HG03439 (cell line): ENCODE results near the gene SH3PXD2A.

ENCODE experiments used
- ATAC-seq: cut with Tn5 transposase; IDR thresholded peaks from one replicate; pipeline ENCODE4 v1.9.1; 2021; ENCODE audit warnings: mild to moderate bottlenecking, moderate library complexity; ENCODE audit not compliant: unreplicated experiment

Gene SH3PXD2A

DNA sequence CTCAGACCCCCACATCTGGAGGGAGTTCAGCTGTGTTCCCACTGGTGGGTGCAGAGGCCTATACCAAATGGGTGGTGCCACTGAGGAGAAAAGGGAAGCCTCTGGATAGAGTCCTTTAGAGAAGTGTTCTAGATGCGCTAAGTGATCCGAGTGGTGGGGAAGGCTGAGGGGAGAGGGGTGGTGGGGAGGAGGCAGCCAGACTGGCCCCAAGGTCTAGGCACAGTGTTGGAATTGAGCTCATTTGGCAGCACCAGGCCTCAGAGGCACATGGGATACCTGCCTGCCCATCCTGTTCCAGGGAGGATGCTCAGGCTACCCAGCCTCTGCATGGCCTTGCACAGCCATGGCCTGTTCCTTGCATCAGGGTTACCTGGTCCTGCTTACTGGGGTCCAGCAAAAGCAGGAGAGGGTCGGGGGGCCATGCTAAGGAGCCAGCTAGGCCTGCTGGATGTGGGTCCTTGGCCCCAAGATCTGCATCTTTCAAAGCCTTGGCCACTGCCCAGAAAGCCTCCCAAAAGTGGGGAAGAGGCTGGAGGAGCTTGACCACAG, 262.3 kb downstream of the SH3PXD2A start:
- ATAC-seq: no peak

DNA sequence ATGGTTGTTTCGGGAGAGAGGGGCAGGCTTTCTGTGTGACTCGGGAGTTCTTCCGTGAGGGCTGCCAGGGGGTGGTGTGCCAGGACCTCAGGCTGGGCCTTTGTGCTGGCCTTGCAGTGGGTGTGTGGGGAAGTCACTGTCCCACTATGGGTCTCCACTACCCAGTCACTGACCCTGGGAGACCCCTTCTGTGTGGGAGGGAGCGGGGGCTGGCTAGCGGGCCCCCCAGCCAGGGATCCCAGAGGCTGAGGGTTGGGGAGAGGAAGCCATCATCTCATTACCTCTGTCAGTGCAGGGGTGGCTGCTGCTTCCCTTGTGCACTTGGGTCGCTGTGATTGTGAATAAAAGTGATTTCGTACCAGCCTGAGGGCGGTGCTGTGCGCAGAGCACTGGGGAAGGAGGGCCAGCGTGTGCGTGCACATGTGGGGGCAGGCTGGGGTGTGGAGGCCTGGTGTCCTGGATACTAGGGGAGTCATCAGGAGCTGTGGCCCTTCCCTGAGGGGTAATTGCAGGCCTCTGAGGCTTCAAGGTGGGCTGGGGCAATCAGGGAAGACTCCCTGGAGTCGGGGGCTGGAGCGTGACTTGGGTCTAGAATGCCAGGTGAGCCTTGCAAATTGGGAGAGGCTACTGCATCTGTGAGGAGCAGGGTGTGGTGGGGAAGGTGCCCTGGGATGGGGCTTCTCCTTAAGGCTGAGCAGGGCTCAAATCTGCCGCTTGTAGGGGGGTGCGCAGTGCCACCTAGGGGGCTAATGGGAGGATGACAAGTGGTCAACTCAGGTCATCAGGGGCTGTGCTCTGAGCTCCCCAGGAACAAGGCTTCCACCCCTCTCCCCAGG, 263.0 kb downstream of the SH3PXD2A start:
- ATAC-seq: no peak

DNA sequence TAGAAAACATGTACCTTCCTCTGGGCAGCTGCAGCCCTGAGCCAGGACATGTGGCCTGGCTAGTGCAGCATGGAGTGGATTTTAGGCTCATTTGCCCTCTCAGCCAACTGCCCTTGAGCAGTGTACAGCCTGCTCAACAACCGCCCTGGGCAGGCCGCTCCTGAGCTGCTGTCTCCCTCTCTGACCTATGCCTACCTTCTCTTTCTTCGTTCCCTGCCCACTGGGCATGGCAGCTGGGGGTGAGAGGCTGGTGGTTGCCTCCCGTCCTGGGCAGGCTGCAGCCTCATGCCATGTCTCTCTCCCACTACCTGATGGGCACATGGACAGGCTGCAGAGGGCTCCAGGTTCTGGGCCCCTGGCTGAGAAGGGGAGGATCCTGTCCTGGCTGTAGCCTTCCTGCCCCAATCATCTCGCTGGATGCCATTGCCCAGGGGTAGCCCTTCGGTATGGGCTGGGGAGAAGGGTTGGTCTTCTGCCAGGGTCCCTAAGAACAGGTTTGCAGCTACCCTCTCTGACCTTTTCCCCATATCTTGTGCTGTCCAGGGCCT, 264.6 kb downstream of the SH3PXD2A start:
- ATAC-seq: no peak

DNA sequence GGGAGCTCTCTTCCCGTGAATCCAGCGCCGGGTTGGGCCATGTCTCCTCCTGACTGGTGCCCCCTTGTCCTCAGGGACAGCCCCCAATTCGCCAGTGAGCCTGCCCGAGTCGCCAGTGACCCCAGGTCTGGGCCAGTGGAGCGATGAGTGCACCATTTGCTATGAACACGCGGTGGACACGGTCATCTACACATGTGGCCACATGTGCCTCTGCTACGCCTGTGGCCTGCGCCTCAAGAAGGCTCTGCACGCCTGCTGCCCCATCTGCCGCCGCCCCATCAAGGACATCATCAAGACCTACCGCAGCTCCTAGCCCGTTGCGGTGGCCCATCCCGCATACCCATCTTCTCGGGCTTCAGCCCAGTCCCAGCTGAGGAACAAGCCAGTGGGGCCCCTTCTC, 265.3 kb downstream of the SH3PXD2A start:
- ATAC-seq: no peak

GRCh38 chr10:103589074-103589630, 266.2 kb downstream of the SH3PXD2A start:
- ATAC-seq: no peak

DNA sequence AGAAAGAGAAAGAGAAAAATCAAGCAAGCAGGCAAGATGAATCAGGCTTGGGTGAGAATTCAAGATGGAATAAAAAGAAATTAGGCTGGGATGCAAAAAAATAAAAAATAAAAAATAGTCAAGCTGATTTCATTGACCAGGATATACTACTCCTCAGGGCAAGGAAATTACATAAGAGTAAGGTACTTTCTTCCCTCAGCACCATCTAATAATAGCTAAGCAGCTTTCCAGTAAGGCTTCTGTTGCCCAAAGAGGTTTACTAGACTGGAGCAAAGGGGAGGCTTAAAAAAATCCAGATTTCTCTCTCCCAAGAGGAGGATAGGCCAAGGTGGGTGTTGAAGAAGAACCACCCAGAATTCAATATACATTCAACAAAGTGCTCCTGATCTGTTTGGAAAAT, 268.3 kb downstream of the SH3PXD2A start:
- no peak for ATAC-seq

- no peak for ATAC-seq
These were observed 270.4 kb downstream of the SH3PXD2A start for GRCh38 chr10:103585011-103585405.

- ATAC-seq: no peak
These were observed 271.0 kb downstream of the SH3PXD2A start for GRCh38 chr10:103584216-103585010.

DNA sequence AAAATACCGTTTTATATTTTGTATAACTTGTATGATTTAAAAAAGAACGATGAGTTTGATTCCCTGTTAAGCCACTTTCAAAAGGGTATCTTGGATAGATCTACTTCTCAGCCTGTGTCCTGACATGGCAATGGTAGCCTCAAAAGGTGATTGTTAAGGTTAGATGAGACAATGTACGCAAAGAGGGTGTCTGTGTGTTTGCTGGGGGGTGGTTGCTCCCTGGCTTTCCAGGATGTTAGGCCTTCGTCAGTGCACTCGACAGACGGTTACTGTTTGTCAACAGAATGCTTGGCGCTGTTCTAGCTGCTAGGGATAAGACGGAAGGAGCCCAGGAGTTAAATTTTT, 271.5 kb downstream of the SH3PXD2A start:
- no peak for ATAC-seq

- no peak for ATAC-seq
These were observed 272.8 kb downstream of the SH3PXD2A start for GRCh38 chr10:103582331-103583123.

- ATAC-seq: no peak
These were observed 273.9 kb downstream of the SH3PXD2A start for GRCh38 chr10:103581499-103581898.

DNA sequence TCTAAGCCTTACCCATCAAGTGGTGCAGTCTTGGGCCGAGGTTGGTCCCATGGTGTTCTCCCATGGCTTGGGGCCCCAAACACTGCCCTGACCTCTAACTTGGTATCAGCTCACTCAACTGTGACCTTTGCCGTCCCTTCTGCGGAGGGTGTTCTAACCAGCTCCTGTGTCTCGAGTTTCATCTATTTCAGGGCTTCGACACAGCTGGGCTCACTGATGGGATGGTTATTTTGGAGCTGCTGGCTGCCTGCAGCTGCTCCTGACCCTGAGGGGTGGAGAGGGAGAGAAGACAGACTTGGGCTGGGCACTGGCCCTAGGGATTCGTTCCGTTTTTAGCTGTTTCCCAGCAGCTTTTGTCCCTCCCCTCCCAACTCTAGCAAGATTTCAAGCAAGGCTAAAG, 274.9 kb downstream of the SH3PXD2A start:
- ATAC-seq: no peak

- ATAC-seq: no peak
These were observed 275.4 kb downstream of the SH3PXD2A start for GRCh38 chr10:103580011-103580410.

- ATAC-seq: no peak
These were observed 276.5 kb downstream of the SH3PXD2A start for GRCh38 chr10:103578782-103579382.

- ATAC-seq: no peak
These were observed 278.5 kb downstream of the SH3PXD2A start for GRCh38 chr10:103576862-103577261.

GRCh38 chr10:103576076-103576471, 279.3 kb downstream of the SH3PXD2A start:
- ATAC-seq: no peak

DNA sequence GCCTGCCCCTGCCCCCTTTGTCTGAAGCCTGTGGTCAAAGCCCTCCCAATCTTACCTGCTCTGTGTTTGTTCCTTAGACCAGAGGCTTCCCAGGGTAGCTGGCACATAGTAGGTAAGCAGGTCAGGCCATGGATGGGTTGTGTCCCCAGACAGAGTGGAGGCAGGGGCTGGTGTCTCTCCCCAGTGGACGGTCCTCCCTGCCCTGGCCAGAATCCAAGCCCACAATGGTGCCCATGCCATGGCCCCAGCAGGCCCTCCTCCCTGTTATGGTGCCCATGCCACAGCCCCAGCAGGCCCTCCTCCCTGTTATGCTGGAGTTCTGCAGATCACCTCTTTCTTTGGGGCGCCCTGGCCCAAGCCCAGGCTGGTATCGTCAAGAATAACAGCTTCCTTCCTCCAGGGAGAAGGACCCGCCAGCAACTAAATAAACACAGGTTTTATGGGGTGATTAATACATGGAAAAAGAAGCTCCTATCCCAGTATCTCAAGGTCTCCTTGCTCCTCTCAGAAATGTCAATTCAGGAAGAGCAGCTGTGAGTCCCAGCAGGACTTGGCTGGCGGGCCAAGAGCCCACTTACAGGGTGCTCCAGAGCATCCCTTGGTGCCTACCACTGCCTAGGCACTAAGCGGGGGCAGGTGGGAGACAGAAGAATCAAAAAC, 279.8 kb downstream of the SH3PXD2A start:
- no peak for ATAC-seq

DNA sequence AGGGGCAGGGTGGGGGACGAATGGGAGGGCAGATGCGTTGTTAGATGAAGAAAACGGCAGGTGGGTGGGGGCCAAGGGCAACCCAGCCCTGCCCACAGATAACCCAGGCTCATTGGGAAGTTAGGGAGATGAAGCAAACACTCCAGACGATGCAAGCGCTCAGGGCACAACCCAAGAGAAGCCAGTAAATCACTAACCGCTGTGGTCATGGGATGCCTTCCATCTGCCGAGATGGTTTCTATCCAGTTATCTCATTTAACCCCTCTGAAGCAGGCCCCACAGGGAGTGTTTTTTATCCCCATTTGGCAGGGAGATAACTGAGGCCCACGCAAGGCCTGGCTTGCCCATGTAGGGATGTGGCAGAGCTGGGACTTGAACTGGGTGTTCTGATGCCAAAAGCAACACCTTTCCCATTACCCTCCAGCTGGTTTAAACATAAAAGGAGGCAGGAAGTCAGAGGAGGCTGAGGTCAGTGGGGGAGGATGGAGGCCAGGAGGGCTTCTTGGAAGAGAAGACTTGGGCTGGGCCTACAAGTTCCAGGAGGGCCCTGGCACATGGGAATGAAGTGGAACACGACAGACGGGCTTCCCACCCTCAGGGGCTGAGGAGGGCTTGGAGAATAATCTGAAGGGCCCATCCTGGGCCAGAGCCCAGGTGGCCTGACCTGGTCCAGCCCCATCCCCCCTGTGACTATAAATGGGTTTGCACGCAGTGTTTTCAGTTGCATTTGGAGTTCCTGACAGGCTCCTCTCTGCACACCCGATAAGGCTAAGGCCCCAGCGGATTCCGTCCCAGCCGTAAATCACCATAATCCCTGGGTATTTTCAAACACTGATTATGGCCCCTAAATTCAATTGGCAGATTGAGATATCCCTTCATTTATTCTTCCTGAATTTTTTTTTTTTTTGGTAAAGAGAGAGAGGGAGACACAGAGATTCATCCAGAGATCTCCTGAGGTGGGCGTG, 281.0 kb downstream of the SH3PXD2A start:
- no peak for ATAC-seq

DNA sequence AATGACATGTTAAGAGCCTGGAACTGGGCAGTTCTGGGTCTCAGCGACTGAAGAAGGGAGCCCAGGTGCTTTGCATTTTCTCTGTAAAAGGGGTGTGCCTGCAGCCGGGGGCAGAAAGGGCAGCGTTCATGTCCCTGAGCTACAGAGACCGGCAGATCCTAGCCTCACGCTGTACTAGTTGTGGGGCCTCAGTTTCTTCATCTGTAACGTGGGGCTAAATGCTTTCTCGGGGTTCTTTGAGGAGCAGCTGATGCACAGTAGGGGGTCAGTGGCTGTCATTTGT, 282.2 kb downstream of the SH3PXD2A start:
- ATAC-seq: no peak
